Epithelial cell of esophagus (primary cell): ENCODE data around the gene CYP4A22.

Source experiments
- DNase-seq: peaks from one replicate; pipeline ENCODE4 v3.0.0; 2010; ENCODE audit warnings: low read depth
- H3K4me3 ChIP-seq: 2 replicates; pipeline ENCODE4 v1.5.1; 2011; ENCODE audit warnings: mild to moderate bottlenecking, low read length, control low read depth
- CTCF ChIP-seq: IDR thresholded peaks from 2 replicates; pipeline ENCODE4 v1.5.1; 2011; ENCODE audit warnings: low read depth, mild to moderate bottlenecking, low read length, control low read depth, inconsistent platforms; ENCODE audit not compliant: insufficient read depth; ENCODE audit errors: missing control alignments

CYP4A22 gene

GRCh38 chr1:47187231-47187925 lies 50.1 kb downstream of the CYP4A22 start:
- H3K4me3 ChIP-seq, result no peak overlapping the region
- DNase-seq, result no peak
- TF ChIP-seq CTCF, result no peak

GRCh38 chr1:47187926-47188250 lies 50.6 kb downstream of the CYP4A22 start:
- TF ChIP-seq CTCF, result no peak
- H3K4me3 ChIP-seq, result no peak overlapping the region
- DNase-seq, result no peak

- no peak overlapping the region for H3K4me3 ChIP-seq
- DNase-seq, result no peak
Measured at GRCh38 chr1:47188791-47189785, 51.8 kb downstream of the CYP4A22 start.

GRCh38 chr1:47189844-47190508 lies 52.7 kb downstream of the CYP4A22 start, which contains the start of gene PDZK1IP1:
Gene PDZK1IP1, minus strand, starts transcription at chr1:47190036. Its CDS starts 104 bp downstream, at chr1:47189932.
- peak; percentile 97 for DNase-seq
- TF ChIP-seq CTCF, result no peak
- no peak within 1 kb of the TSS for H3K4me3 ChIP-seq

More at GRCh38 chr1:47188791-47189785, 51.8 kb downstream of the CYP4A22 start:
- no peak for TF ChIP-seq CTCF

- TF ChIP-seq CTCF, result no peak
- DNase-seq, result no peak
- no peak overlapping the region for H3K4me3 ChIP-seq
Measured at GRCh38 chr1:47190509-47190855, 53.2 kb downstream of the CYP4A22 start.

- H3K4me3 ChIP-seq, result no peak overlapping the region
- no peak for DNase-seq
- TF ChIP-seq CTCF, result no peak
Measured at GRCh38 chr1:47190857-47191256, 53.6 kb downstream of the CYP4A22 start.
